RWPE1 (cell line): Measurements from ENCODE around the gene ATP13A2.
A peak's percentile ranks its signal among the peaks of the same experiment; 100 is the strongest.

Experiments
- CTCF ChIA-PET: fragments of 350-600 bp; sonication (Branson Sonifier 250); formaldehyde crosslinking; extraction: SDS; loops from one replicate; lab custom pipeline; 2021; lab: Yijun Ruan, JAX
- POLR2A ChIA-PET: fragments of 400-600 bp; formaldehyde crosslinking; extraction: SDS; loops from one replicate; lab custom pipeline; 2020; ENCODE audit warnings: antibody characterized with exemption; ENCODE audit not compliant: low non-redundant PET; lab: Yijun Ruan, JAX
- DNase-seq: peaks from one replicate; pipeline ENCODE4 v3.0.0; 2012; ENCODE audit warnings: low spot score
- H3K27ac ChIP-seq: fragments of 450-650 bp; 2 replicates; pipeline ENCODE4 v1.5.1; 2017
- TF ChIP-seq, protein P1 (sequence below): fragments of 450-650 bp; conservative IDR thresholded peaks from 2 replicates; pipeline ENCODE4 v1.5.1; 2017; ENCODE audit warnings: low read depth, mild to moderate bottlenecking

Gene ATP13A2

DNA sequence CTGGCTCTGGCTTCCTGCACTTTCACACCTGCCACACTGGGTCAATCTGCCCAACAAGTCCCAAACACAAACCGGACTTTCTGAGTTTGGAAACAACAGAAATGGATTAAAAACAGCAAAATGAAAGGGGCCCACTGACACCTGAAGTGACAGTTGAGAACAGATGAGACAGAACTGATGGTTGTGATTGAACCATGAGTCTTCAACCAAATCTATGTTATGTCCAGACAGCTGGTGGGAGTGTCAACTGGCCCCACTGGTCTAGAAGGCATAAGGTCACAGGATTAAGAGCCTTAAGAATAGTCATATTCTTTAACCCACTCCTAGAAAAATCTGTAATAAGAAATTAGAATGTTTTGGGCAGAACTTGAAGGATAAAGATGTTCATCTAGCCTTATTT, 13.0 kb upstream of the ATP13A2 start:
- H3K27ac ChIP-seq = no peak overlapping the region
- CTCF ChIA-PET = no interaction called here
- DNase-seq = no peak
- POLR2A ChIA-PET = no interaction called here
- TF ChIP-seq, protein P1, sequence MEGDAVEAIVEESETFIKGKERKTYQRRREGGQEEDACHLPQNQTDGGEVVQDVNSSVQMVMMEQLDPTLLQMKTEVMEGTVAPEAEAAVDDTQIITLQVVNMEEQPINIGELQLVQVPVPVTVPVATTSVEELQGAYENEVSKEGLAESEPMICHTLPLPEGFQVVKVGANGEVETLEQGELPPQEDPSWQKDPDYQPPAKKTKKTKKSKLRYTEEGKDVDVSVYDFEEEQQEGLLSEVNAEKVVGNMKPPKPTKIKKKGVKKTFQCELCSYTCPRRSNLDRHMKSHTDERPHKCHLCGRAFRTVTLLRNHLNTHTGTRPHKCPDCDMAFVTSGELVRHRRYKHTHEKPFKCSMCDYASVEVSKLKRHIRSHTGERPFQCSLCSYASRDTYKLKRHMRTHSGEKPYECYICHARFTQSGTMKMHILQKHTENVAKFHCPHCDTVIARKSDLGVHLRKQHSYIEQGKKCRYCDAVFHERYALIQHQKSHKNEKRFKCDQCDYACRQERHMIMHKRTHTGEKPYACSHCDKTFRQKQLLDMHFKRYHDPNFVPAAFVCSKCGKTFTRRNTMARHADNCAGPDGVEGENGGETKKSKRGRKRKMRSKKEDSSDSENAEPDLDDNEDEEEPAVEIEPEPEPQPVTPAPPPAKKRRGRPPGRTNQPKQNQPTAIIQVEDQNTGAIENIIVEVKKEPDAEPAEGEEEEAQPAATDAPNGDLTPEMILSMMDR = no peak

DNA sequence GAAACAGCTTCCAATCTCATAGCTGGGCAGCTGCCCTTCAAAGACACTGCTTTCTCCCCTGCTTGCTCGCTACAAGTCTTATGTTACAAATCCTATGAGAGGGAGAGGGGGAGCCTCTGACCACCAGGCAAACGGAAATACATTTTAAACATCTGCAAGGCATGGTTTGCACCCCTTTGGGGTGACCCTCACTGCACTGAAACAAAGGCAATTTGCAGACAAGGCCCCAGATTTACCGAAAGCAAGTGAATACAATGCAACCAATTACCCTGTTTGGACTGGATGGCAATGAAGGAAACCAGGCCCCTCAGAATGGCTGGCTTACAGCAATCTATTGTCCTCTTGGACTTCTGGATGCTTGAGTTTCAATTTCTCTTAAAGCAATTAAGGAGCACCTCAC, 11.8 kb upstream of the ATP13A2 start:
- CTCF ChIA-PET = interaction anchor here (0.7 kb wide), 1 partner anchor 15 kb away, joined by 4 read pairs; no protein-coding TSS in a partner anchor
- TF ChIP-seq, protein P1 = no peak
- no peak for DNase-seq
- POLR2A ChIA-PET = no interaction called here
- H3K27ac ChIP-seq = no peak overlapping the region

DNA sequence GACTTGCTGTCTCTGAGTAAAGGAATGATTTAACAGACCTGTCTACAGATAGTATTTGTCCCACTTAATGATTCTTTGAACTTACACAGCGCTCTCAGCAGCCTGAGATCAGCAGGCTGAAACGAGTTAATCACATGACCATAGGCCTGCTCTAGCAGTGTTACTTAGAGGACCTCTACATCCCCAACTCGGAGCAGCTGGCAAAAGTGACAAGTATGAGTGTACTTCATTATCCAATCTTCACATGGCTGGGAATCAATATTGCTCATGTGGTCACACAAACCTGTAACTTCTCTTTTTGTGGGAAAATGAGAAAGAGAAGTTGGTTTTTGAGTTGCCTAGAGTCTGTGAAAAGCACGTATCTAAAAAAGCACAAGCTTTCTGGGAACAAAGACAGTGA, 11.4 kb upstream of the ATP13A2 start:
- TF ChIP-seq, protein P1 = no peak
- POLR2A ChIA-PET = no interaction called here
- DNase-seq = no peak
- no peak overlapping the region for H3K27ac ChIP-seq
- CTCF ChIA-PET = interaction anchor here (0.9 kb wide), 1 partner anchor 8 kb away, joined by 3 read pairs; no protein-coding TSS in a partner anchor

DNA sequence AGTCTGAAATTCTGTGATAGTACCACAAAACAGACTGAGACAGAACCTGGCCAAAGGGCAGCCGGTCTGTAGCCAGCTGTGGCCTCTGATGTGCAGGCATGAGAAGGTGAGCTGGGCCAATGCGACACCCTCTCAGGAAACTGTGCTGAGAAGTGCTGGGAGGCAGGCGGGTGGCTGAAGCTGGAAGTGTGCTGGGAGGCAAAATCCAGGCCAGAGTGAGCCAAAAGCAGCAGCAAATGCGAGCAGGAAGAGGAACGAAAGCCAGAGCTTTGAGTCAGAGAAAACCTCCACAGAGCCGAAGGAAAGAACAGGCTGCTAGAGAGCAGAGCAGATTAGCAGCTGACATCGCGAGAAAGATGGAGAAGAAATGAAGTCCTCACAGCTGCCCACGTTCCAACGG, 10.2 kb upstream of the ATP13A2 start:
- H3K27ac ChIP-seq = no peak overlapping the region
- TF ChIP-seq, protein P1 = no peak
- POLR2A ChIA-PET = no interaction called here
- DNase-seq = no peak
- CTCF ChIA-PET = interaction anchor here (0.6 kb wide), 1 partner anchor 315 kb away, joined by 3 read pairs; no protein-coding TSS in a partner anchor

- TF ChIP-seq, protein P1 = no peak
- POLR2A ChIA-PET = no interaction called here
- DNase-seq = no peak
- CTCF ChIA-PET = no interaction called here
- H3K27ac ChIP-seq = 0 out of 2 replicates have a peak overlapping the region, but pooled peaks have one; percentile 1
These were observed 8.8 kb upstream of the ATP13A2 start for GRCh38 chr1:17020502-17020901.

GRCh38 chr1:17018849-17019248, 7.1 kb upstream of the ATP13A2 start:
- TF ChIP-seq, protein P1 = no peak
- H3K27ac ChIP-seq = no peak overlapping the region
- no peak for DNase-seq
- POLR2A ChIA-PET = no interaction called here
- CTCF ChIA-PET = interaction anchor here (0.8 kb wide), 1 partner anchor 34 kb away, joined by 4 read pairs; no protein-coding TSS in a partner anchor

DNA sequence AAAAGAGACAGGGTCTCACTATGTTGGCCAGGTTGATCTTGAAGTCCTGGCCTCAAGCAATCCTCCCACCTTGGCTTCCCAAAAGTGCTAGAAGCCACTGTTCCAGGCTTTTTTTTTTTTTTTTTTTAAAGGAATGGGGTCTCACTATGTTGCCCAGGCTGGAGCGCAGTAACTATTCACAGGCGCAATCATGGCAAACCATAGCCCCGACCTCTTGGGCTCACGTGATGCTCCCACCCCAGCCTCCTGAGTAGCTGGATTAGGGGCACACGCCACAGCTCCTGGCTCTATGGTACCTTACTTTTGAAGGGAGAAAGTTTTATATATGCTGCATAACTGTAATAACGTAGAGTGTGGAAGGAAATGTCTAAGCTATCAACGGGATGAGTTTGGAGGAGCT, 5.7 kb upstream of the ATP13A2 start:
- H3K27ac ChIP-seq = peak overlapping the region; percentile 43
- no peak for DNase-seq
- CTCF ChIA-PET = no interaction called here
- POLR2A ChIA-PET = no interaction called here
- TF ChIP-seq, protein P1 = no peak
